ENCODE results near the gene GIT2. TPM values are rescaled to one million over a fixed set of nuclear protein-coding genes. Genes with fewer than 3 reads are reported as not detected.

The GIT2 gene
- total and polyA plus RNA-seq, 12 donors = 24.3 to 80.9 (median 56.0) TPM

DNA sequence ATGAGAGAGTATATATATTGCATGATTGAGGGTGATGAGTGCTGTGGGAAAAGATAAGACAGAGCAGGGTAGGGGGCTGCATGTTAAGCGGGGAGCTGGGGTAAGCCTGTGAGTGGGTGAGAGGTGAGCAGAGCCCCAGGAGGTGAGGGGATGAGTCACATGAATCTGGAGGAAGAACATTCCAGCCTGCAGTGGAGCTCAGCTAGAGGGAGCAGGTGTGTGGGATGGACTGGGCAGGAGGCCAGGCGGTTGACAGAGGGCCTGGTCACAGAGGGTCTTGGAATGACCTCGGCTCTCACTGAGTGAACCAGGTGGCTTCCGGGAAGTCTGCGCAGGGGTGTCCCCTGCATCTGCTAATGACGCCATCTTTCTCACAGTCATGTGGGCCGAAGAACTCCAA lies 44.4 kb downstream of the GIT2 start:
- Histone ChIP-seq H3K27ac (peak overlapping the region; percentile 9 to 89 (median 55)), H3K36me3 (replicated peaks in 1 of 2) (peaks cover 0 to 90% of the 10 kb centered on the region in 2 donors), H3K4me1 (replicated peaks in 1 of 2) (peaks cover 27 to 59% of the 10 kb centered on the region in 2 donors), H3K27me3 (no peaks in the 10 kb centered on the region), H3K4me3 (no peak overlapping the region), H3K9me3 (replicated peaks in 1 of 3) (no peaks in the 10 kb centered on the region)
- TF ChIP-seq, protein P1, sequence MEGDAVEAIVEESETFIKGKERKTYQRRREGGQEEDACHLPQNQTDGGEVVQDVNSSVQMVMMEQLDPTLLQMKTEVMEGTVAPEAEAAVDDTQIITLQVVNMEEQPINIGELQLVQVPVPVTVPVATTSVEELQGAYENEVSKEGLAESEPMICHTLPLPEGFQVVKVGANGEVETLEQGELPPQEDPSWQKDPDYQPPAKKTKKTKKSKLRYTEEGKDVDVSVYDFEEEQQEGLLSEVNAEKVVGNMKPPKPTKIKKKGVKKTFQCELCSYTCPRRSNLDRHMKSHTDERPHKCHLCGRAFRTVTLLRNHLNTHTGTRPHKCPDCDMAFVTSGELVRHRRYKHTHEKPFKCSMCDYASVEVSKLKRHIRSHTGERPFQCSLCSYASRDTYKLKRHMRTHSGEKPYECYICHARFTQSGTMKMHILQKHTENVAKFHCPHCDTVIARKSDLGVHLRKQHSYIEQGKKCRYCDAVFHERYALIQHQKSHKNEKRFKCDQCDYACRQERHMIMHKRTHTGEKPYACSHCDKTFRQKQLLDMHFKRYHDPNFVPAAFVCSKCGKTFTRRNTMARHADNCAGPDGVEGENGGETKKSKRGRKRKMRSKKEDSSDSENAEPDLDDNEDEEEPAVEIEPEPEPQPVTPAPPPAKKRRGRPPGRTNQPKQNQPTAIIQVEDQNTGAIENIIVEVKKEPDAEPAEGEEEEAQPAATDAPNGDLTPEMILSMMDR (IDR thresholded peaks at IDR 0.05) = no peak
- TF ChIP-seq POLR2A (IDR thresholded peaks at IDR 0.05) = no peak
- WGBS, 4 donors = 69 to 86% (median 71%) methylated on average over 7 of the region's 7 CpGs
- intact Hi-C loops (cut with DNase I) = no loop called here
- peak; percentile 14 to 75 (median 58) for DNase-seq

GRCh38 chr12:109951136-109951535 lies 45.0 kb downstream of the GIT2 start:
- 34 to 43% (median 39%) methylated on average over 5 of the region's 5 CpGs for WGBS, 4 donors
- H3K36me3 ChIP-seq (replicated peaks in 1 of 2) = peaks cover 0 to 88% of the 10 kb centered on the region in 2 donors
- intact Hi-C loops (cut with DNase I) = no loop called here
- no peaks in the 10 kb centered on the region for H3K9me3 ChIP-seq (replicated peaks in 1 of 3)
- H3K27me3 ChIP-seq = no peaks in the 10 kb centered on the region
- TF ChIP-seq, protein P1 (IDR thresholded peaks at IDR 0.05) = no peak
- no peak for TF ChIP-seq POLR2A (IDR thresholded peaks at IDR 0.05)
- DNase-seq = peak in 3 of 7 donors; percentile 28 to 39 (median 36)
- peaks cover 30 to 66% of the 10 kb centered on the region in 2 donors for H3K4me1 ChIP-seq (replicated peaks in 1 of 2)
- H3K27ac ChIP-seq = peak overlapping the region; percentile 9 to 89 (median 55)
- no peak overlapping the region for H3K4me3 ChIP-seq

DNA sequence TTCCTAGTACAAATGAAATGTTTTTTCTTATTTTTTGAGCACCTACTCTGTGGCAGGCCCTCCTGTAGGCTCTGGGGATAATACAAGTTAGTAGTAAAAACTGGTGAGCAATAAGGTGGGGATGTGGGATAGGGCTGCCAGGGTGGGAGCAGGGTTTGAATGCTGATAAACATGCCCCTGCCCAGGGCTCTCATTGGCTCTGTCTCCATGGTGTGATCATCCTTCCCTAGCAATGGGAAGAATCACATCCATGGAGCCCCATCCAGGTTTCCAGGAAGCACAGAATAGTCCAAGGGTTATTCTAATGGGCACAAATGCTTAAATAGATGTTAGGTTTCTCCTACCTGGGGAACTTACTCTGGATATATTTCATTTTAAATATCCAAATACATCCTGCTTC lies 45.5 kb downstream of the GIT2 start:
- Histone ChIP-seq H3K4me3 (no peak overlapping the region), H3K27ac (peak overlapping the region in 4 of 5 donors; percentile 46 to 83 (median 67)), H3K9me3 (replicated peaks in 1 of 3) (no peaks in the 10 kb centered on the region), H3K4me1 (replicated peaks in 1 of 2) (peaks cover 30 to 69% of the 10 kb centered on the region in 2 donors), H3K27me3 (no peaks in the 10 kb centered on the region), H3K36me3 (replicated peaks in 1 of 2) (peaks cover 0 to 83% of the 10 kb centered on the region in 2 donors)
- no peak for DNase-seq
- TF ChIP-seq, protein P1 (IDR thresholded peaks at IDR 0.05) = no peak
- no peak for TF ChIP-seq POLR2A (IDR thresholded peaks at IDR 0.05)
- intact Hi-C loops (cut with DNase I) = no loop called here

DNA sequence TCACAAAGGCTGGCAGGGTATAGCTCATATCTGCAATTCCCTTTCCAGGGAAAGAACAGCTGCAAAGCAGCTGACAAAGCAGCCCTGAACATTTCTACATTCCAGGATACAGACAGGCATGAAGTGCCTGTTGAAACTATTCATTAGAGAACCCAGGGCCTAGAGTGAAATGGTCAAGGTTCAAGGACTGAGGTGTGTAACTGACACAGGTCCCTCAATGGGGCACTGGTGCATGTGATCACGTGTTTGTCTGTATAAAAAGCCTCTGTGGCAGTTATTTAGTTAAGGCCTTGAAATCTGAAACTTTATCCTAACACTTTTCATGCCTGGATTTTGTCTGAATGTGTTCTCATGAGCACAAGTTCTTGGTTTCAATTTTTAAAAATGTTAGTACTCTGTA lies 47.1 kb downstream of the GIT2 start:
- DNase-seq = peak in 4 of 7 donors; percentile 45 to 67 (median 52)
- Histone ChIP-seq H3K4me3 (no peak overlapping the region), H3K36me3 (replicated peaks in 1 of 2) (peaks cover 0 to 77% of the 10 kb centered on the region in 2 donors), H3K4me1 (replicated peaks in 1 of 2) (peaks cover 30 to 69% of the 10 kb centered on the region in 2 donors), H3K27ac (peak overlapping the region in 4 of 5 donors; percentile 15 to 72 (median 48)), H3K27me3 (no peaks in the 10 kb centered on the region), H3K9me3 (replicated peaks in 1 of 3) (no peaks in the 10 kb centered on the region)
- TF ChIP-seq POLR2A (IDR thresholded peaks at IDR 0.05) = no peak
- TF ChIP-seq, protein P1 (IDR thresholded peaks at IDR 0.05) = no peak
- intact Hi-C loops (cut with DNase I) = no loop called here
- 15 to 44% (median 24%) methylated on average over 1 of the region's 1 CpG for WGBS, 4 donors

Measured in adrenal gland (tissue), 12 donors.